A549 (cell line): ENCODE results near the gene ARSJ.

Experiments used
- E2F6 ChIP-seq: IDR thresholded peaks from 2 replicates; pipeline ENCODE4 v1.6.1; 2012; ENCODE audit warnings: low read depth, borderline replicate concordance
- EHMT2 ChIP-seq: fragments of 200-600 bp; sonication (generic); IDR thresholded peaks from 2 replicates; pipeline ENCODE4 v1.6.1; 2016; ENCODE audit warnings: antibody characterized with exemption, low read depth, mild to moderate bottlenecking, moderate library complexity
- JUNB ChIP-seq: fragments of >200 bp; sonication (Bioruptor Twin); formaldehyde crosslinking; IDR thresholded peaks from 2 replicates; pipeline ENCODE4 v1.6.1; 2016
- NFE2L2 ChIP-seq: fragments of 150-350 bp; conservative IDR thresholded peaks from 2 replicates; pipeline ENCODE4 v1.6.1; 2014; ENCODE audit warnings: low read length
- NR3C1 ChIP-seq: fragments of >200 bp; sonication (Bioruptor Twin); formaldehyde crosslinking; IDR thresholded peaks from 3 replicates; pipeline ENCODE4 v1.6.1; 2017
- REST ChIP-seq: fragments of 200-600 bp; sonication (generic); IDR thresholded peaks from 2 replicates; pipeline ENCODE4 v1.6.1; 2016; ENCODE audit warnings: antibody characterized with exemption, mild to moderate bottlenecking, moderate library complexity
- RFX5 ChIP-seq: fragments of 450-650 bp; IDR thresholded peaks from 2 replicates; pipeline ENCODE4 v1.7.1; 2014; ENCODE audit warnings: antibody characterized with exemption, mild to moderate bottlenecking, moderate library complexity
- SREBF2 ChIP-seq: fragments of 450-650 bp; IDR thresholded peaks from 2 replicates; pipeline ENCODE4 v1.6.1; 2014; ENCODE audit warnings: mild to moderate bottlenecking, moderate library complexity
- USF2 ChIP-seq: fragments of 450-650 bp; IDR thresholded peaks from 2 replicates; pipeline ENCODE4 v1.6.1; 2014; ENCODE audit warnings: antibody characterized with exemption
- TF ChIP-seq, protein P1 (sequence below): IDR thresholded peaks from 2 replicates; pipeline ENCODE4 v1.6.1; 2012
- TF ChIP-seq, protein P2 (sequence below): fragments of >200 bp; sonication (Bioruptor Twin); formaldehyde crosslinking; IDR thresholded peaks from 3 replicates; pipeline ENCODE4 v1.5.1; 2016

GRCh38 chr4:113901994-113902787 lies 77.3 kb downstream of the ARSJ start:
- TF ChIP-seq, protein P1, sequence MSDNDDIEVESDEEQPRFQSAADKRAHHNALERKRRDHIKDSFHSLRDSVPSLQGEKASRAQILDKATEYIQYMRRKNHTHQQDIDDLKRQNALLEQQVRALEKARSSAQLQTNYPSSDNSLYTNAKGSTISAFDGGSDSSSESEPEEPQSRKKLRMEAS = no peak
- TF ChIP-seq, protein P2, sequence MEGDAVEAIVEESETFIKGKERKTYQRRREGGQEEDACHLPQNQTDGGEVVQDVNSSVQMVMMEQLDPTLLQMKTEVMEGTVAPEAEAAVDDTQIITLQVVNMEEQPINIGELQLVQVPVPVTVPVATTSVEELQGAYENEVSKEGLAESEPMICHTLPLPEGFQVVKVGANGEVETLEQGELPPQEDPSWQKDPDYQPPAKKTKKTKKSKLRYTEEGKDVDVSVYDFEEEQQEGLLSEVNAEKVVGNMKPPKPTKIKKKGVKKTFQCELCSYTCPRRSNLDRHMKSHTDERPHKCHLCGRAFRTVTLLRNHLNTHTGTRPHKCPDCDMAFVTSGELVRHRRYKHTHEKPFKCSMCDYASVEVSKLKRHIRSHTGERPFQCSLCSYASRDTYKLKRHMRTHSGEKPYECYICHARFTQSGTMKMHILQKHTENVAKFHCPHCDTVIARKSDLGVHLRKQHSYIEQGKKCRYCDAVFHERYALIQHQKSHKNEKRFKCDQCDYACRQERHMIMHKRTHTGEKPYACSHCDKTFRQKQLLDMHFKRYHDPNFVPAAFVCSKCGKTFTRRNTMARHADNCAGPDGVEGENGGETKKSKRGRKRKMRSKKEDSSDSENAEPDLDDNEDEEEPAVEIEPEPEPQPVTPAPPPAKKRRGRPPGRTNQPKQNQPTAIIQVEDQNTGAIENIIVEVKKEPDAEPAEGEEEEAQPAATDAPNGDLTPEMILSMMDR = no peak
- no peak for TF ChIP-seq NR3C1
- no peak for TF ChIP-seq SREBF2
- no peak for TF ChIP-seq NFE2L2
- TF ChIP-seq EHMT2 = no peak
- no peak for TF ChIP-seq REST
- TF ChIP-seq E2F6 = no peak
- no peak for TF ChIP-seq RFX5
- no peak for TF ChIP-seq JUNB
- TF ChIP-seq USF2 = no peak
